Measurements from ENCODE around the gene EPHA10. TPM values are rescaled to one million over a fixed set of nuclear protein-coding genes. Genes with fewer than 3 reads are reported as not detected.

The EPHA10 gene
- total and polyA plus RNA-seq, 5 donors from 2014 or later = not detected

- no peaks in the 10 kb centered on the region for H3K27me3 Mint-ChIP-seq
Measured at GRCh38 chr1:37716321-37716720, 48.6 kb downstream of the EPHA10 start.

DNA sequence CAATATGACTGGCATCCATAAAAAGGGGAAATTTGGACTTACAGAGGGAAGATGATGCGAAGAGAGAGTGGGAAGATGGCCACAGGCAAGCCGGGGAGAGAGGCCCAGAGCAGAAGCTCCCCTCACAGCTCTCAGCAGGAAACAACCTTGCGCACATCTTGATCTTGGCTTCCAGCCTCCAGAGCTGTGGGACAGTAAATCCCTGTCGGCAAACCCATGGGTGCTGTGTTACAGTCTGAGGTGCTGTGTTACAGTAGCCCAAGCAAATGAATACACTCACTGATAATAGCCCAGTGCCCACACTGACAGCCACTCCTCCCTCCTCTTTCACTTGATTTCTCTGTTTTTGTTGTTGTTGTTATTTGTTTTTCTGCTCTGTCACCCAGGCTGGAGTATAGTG is 50.2 kb downstream of the EPHA10 start:
- H3K27me3 ChIP-seq (ENCODE audit: control insufficient read depth, insufficient read depth, low read length) = no peaks in the 10 kb centered on the region
- H3K4me1 ChIP-seq (ENCODE audit: control insufficient read depth, insufficient read depth, low read length, poor library complexity, severe bottlenecking) = no peaks in the 10 kb centered on the region
- H3K4me1 Mint-ChIP-seq = no peaks in the 10 kb centered on the region
- H3K9me3 ChIP-seq (ENCODE audit: control insufficient read depth in 2 of 2, low read length in 2 of 2) = no peaks in the 10 kb centered on the region
- peaks cover 0 to 2% (median 0%) of the 10 kb centered on the region in 7 donors for H3K9me3 Mint-ChIP-seq
- H3K36me3 Mint-ChIP-seq = peaks cover under 1% of the 10 kb centered on the region
- no peak overlapping the region for H3K27ac ChIP-seq (ENCODE audit: insufficient read depth, low read length, poor library complexity, severe bottlenecking)
- H3K4me3 Mint-ChIP-seq = no peak overlapping the region
- DNase-seq (no peak), ATAC-seq (ENCODE audit: low read depth in 2 of 2) (no peak)
- no peaks in the 10 kb centered on the region for H3K27me3 Mint-ChIP-seq
- no peak overlapping the region for H3K4me3 ChIP-seq (ENCODE audit: low read depth, low read length)
- H3K27ac Mint-ChIP-seq = no peak overlapping the region
- no peaks in the 10 kb centered on the region for H3K36me3 ChIP-seq (ENCODE audit: control insufficient read depth, insufficient read depth, low read length)

More at GRCh38 chr1:37716321-37716720, 48.6 kb downstream of the EPHA10 start:
- Mint-ChIP-seq H3K36me3 (no peaks in the 10 kb centered on the region), H3K9me3 (peaks cover 0 to 2% (median 0%) of the 10 kb centered on the region in 7 donors), H3K4me1 (no peaks in the 10 kb centered on the region), H3K27ac (no peak overlapping the region), H3K4me3 (no peak overlapping the region)
- H3K36me3 ChIP-seq (ENCODE audit: control insufficient read depth, insufficient read depth, low read length) = no peaks in the 10 kb centered on the region
- no peaks in the 10 kb centered on the region for H3K9me3 ChIP-seq (ENCODE audit: control insufficient read depth in 2 of 2, low read length in 2 of 2)
- no peak overlapping the region for H3K4me3 ChIP-seq (ENCODE audit: low read depth, low read length)
- H3K4me1 ChIP-seq (ENCODE audit: control insufficient read depth, insufficient read depth, low read length, poor library complexity, severe bottlenecking) = no peaks in the 10 kb centered on the region
- no peak for ATAC-seq (ENCODE audit: low read depth in 2 of 2)
- H3K27me3 ChIP-seq (ENCODE audit: control insufficient read depth, insufficient read depth, low read length) = no peaks in the 10 kb centered on the region
- no peak for DNase-seq
- no peak overlapping the region for H3K27ac ChIP-seq (ENCODE audit: insufficient read depth, low read length, poor library complexity, severe bottlenecking)

DNA sequence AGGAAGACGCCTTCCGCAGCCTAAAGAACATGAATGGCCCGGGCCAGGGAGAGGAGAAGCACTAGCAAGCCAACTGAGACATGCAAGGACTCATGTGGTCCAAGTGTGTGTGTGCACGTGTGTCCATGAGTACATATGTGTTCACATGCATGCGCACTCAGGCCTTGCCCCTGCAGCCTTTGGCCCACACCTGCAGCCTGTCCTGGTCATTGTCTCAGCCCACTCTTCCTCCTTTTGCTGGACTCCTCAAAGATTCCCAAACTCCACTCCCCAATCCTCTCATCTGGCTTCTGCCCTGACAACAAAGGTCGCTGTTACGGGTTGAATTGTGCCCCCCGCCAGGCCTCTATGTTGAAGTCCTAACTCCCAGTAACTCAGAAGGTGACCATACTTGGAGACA is 50.7 kb downstream of the EPHA10 start:
- Mint-ChIP-seq H3K27me3 (no peaks in the 10 kb centered on the region), H3K27ac (no peak overlapping the region), H3K4me3 (no peak overlapping the region), H3K4me1 (no peaks in the 10 kb centered on the region), H3K36me3 (peaks cover 5% of the 10 kb centered on the region), H3K9me3 (peaks cover 0 to 2% (median 0%) of the 10 kb centered on the region in 7 donors)
- no peak overlapping the region for H3K27ac ChIP-seq (ENCODE audit: insufficient read depth, low read length, poor library complexity, severe bottlenecking)
- no peaks in the 10 kb centered on the region for H3K9me3 ChIP-seq (ENCODE audit: control insufficient read depth in 2 of 2, low read length in 2 of 2)
- DNase-seq (no peak), ATAC-seq (ENCODE audit: low read depth in 2 of 2) (no peak)
- no peaks in the 10 kb centered on the region for H3K27me3 ChIP-seq (ENCODE audit: control insufficient read depth, insufficient read depth, low read length)
- no peaks in the 10 kb centered on the region for H3K4me1 ChIP-seq (ENCODE audit: control insufficient read depth, insufficient read depth, low read length, poor library complexity, severe bottlenecking)
- H3K36me3 ChIP-seq (ENCODE audit: control insufficient read depth, insufficient read depth, low read length) = no peaks in the 10 kb centered on the region
- no peak overlapping the region for H3K4me3 ChIP-seq (ENCODE audit: low read depth, low read length)

GRCh38 chr1:37708471-37708870 is 56.4 kb downstream of the EPHA10 start:
- Mint-ChIP-seq H3K36me3 (peaks cover 16% of the 10 kb centered on the region), H3K4me3 (no peak overlapping the region), H3K27me3 (no peaks in the 10 kb centered on the region), H3K4me1 (no peaks in the 10 kb centered on the region), H3K27ac (no peak overlapping the region), H3K9me3 (peaks cover 0 to 2% (median 0%) of the 10 kb centered on the region in 7 donors)
- H3K36me3 ChIP-seq (ENCODE audit: control insufficient read depth, insufficient read depth, low read length) = peaks cover 9% of the 10 kb centered on the region
- H3K9me3 ChIP-seq (ENCODE audit: control insufficient read depth in 2 of 2, low read length in 2 of 2) = no peaks in the 10 kb centered on the region
- DNase-seq = no peak
- H3K4me3 ChIP-seq (ENCODE audit: low read depth, low read length) = no peak overlapping the region
- H3K4me1 ChIP-seq (ENCODE audit: control insufficient read depth, insufficient read depth, low read length, poor library complexity, severe bottlenecking) = no peaks in the 10 kb centered on the region
- H3K27ac ChIP-seq (ENCODE audit: insufficient read depth, low read length, poor library complexity, severe bottlenecking) = no peak overlapping the region
- no peak for ATAC-seq (ENCODE audit: low read depth in 2 of 2)
- H3K27me3 ChIP-seq (ENCODE audit: control insufficient read depth, insufficient read depth, low read length) = no peaks in the 10 kb centered on the region

DNA sequence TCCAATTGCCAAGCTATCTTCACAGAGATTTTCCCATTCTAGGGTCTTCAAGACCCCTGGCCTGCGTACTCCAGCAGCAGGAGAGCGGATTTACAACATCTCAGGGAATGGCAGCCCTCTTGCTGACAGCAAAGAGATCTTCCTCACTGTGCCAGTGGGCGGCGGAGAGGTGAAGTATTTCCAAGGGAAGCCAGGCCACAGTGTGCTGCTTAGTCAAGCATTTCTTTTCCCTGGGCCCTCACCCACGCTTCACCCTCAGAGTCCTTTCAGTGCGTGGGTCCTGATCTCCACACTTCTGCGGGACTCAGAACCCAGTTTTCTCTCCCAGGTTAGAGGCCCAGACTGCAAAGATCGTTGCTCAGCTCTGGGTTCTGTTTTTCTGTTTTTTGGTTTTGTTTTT is 59.5 kb downstream of the EPHA10 start:
- H3K4me3 Mint-ChIP-seq = no peak overlapping the region
- DNase-seq (no peak), ATAC-seq (ENCODE audit: low read depth in 2 of 2) (no peak)
- no peak overlapping the region for H3K4me3 ChIP-seq (ENCODE audit: low read depth, low read length)
- peak overlapping the region in 1 of 3 donors; percentile 69 for H3K27ac Mint-ChIP-seq
- H3K4me1 ChIP-seq (ENCODE audit: control insufficient read depth, insufficient read depth, low read length, poor library complexity, severe bottlenecking) = no peaks in the 10 kb centered on the region
- H3K9me3 Mint-ChIP-seq = peaks cover 0 to 1% (median 0%) of the 10 kb centered on the region in 7 donors
- H3K27me3 ChIP-seq (ENCODE audit: control insufficient read depth, insufficient read depth, low read length) = no peaks in the 10 kb centered on the region
- no peak overlapping the region for H3K27ac ChIP-seq (ENCODE audit: insufficient read depth, low read length, poor library complexity, severe bottlenecking)
- peaks cover 9% of the 10 kb centered on the region for H3K36me3 ChIP-seq (ENCODE audit: control insufficient read depth, insufficient read depth, low read length)
- no peaks in the 10 kb centered on the region for H3K27me3 Mint-ChIP-seq
- H3K9me3 ChIP-seq (ENCODE audit: control insufficient read depth in 2 of 2, low read length in 2 of 2) = no peaks in the 10 kb centered on the region
- H3K36me3 Mint-ChIP-seq = peaks cover 19% of the 10 kb centered on the region
- peaks cover 0 to 2% (median 0%) of the 10 kb centered on the region in 4 donors for H3K4me1 Mint-ChIP-seq

DNA sequence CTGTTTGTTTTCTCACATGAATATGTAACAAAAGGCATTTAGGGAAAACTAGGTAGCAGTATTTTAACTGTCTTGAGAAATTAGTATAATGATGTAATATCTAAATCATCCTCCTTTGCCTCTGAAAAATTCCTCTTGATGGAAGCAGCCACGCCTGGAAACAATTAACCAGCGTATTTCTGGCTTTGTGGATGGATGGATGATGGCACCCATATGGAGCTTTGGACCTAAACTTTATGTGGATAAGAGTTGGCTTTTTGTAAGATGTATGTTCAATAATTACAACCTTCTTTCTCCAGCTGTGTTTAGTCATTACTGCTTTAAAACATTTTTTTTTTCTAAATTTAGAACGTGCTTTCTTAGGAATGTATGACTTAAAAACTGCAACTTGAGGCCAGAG is 60.0 kb downstream of the EPHA10 start:
- H3K9me3 Mint-ChIP-seq = peaks cover 0 to 1% (median 0%) of the 10 kb centered on the region in 7 donors
- H3K27ac Mint-ChIP-seq = peak overlapping the region in 1 of 3 donors; percentile 69

GRCh38 chr1:37703061-37703460 is 61.9 kb downstream of the EPHA10 start:
- H3K27ac Mint-ChIP-seq = no peak overlapping the region
- H3K27me3 ChIP-seq (ENCODE audit: control insufficient read depth, insufficient read depth, low read length) = no peaks in the 10 kb centered on the region
- H3K4me1 ChIP-seq (ENCODE audit: control insufficient read depth, insufficient read depth, low read length, poor library complexity, severe bottlenecking) = no peaks in the 10 kb centered on the region
- H3K9me3 Mint-ChIP-seq = peaks cover 0 to 1% (median 0%) of the 10 kb centered on the region in 7 donors
- H3K27ac ChIP-seq (ENCODE audit: insufficient read depth, low read length, poor library complexity, severe bottlenecking) = no peak overlapping the region
- no peaks in the 10 kb centered on the region for H3K9me3 ChIP-seq (ENCODE audit: control insufficient read depth in 2 of 2, low read length in 2 of 2)
- H3K36me3 ChIP-seq (ENCODE audit: control insufficient read depth, insufficient read depth, low read length) = peaks cover 2% of the 10 kb centered on the region
- H3K4me1 Mint-ChIP-seq = peaks cover 0 to 5% (median under 1%) of the 10 kb centered on the region in 4 donors
- H3K27me3 Mint-ChIP-seq = no peaks in the 10 kb centered on the region
- no peak overlapping the region for H3K4me3 ChIP-seq (ENCODE audit: low read depth, low read length)
- ATAC-seq (ENCODE audit: low read depth in 2 of 2) (no peak), DNase-seq (no peak)
- H3K36me3 Mint-ChIP-seq = peaks cover 12% of the 10 kb centered on the region
- H3K4me3 Mint-ChIP-seq = no peak overlapping the region

More for the DNA sequence above, 60.0 kb downstream of the EPHA10 start:
- H3K27me3 Mint-ChIP-seq = no peaks in the 10 kb centered on the region
- Histone ChIP-seq H3K36me3 (ENCODE audit: control insufficient read depth, insufficient read depth, low read length) (peaks cover 9% of the 10 kb centered on the region), H3K9me3 (ENCODE audit: control insufficient read depth in 2 of 2, low read length in 2 of 2) (no peaks in the 10 kb centered on the region), H3K4me3 (ENCODE audit: low read depth, low read length) (no peak overlapping the region), H3K4me1 (ENCODE audit: control insufficient read depth, insufficient read depth, low read length, poor library complexity, severe bottlenecking) (no peaks in the 10 kb centered on the region), H3K27me3 (ENCODE audit: control insufficient read depth, insufficient read depth, low read length) (no peaks in the 10 kb centered on the region), H3K27ac (ENCODE audit: insufficient read depth, low read length, poor library complexity, severe bottlenecking) (no peak overlapping the region)
- DNase-seq (no peak), ATAC-seq (ENCODE audit: low read depth in 2 of 2) (no peak)
- H3K36me3 Mint-ChIP-seq = peaks cover 19% of the 10 kb centered on the region
- H3K4me3 Mint-ChIP-seq = no peak overlapping the region
- peaks cover 0 to 2% (median 0%) of the 10 kb centered on the region in 4 donors for H3K4me1 Mint-ChIP-seq

- Histone ChIP-seq H3K4me1 (ENCODE audit: control insufficient read depth, insufficient read depth, low read length, poor library complexity, severe bottlenecking) (no peaks in the 10 kb centered on the region), H3K27ac (ENCODE audit: insufficient read depth, low read length, poor library complexity, severe bottlenecking) (no peak overlapping the region), H3K36me3 (ENCODE audit: control insufficient read depth, insufficient read depth, low read length) (no peaks in the 10 kb centered on the region), H3K27me3 (ENCODE audit: control insufficient read depth, insufficient read depth, low read length) (no peaks in the 10 kb centered on the region), H3K9me3 (ENCODE audit: control insufficient read depth in 2 of 2, low read length in 2 of 2) (no peaks in the 10 kb centered on the region), H3K4me3 (ENCODE audit: low read depth, low read length) (no peak overlapping the region)
- Mint-ChIP-seq H3K27ac (peak overlapping the region in 1 of 3 donors; percentile 43), H3K9me3 (peaks cover 0 to 1% (median 0%) of the 10 kb centered on the region in 7 donors), H3K4me1 (peaks cover 0 to 5% (median 3%) of the 10 kb centered on the region in 4 donors), H3K36me3 (peaks cover 3% of the 10 kb centered on the region), H3K27me3 (no peaks in the 10 kb centered on the region), H3K4me3 (no peak overlapping the region)
- DNase-seq (no peak), ATAC-seq (ENCODE audit: low read depth in 2 of 2) (no peak)
Measured at GRCh38 chr1:37701051-37701450, 63.9 kb downstream of the EPHA10 start.
